Muscle layer of colon (tissue), 2 donors: Measurements from ENCODE around the gene ITGB5.

Source experiments
- H3K27ac ChIP-seq: one replicate; pipeline ENCODE4 v1.7.0; 2013; ENCODE audit warnings: low read depth, mild to moderate bottlenecking, low read length, moderate library complexity
- H3K27me3 ChIP-seq, 2 donors: one replicate each; pipeline ENCODE4 v1.7.0; 2013; ENCODE audit warnings: low read length in 2 of 2, mild to moderate bottlenecking in 2 of 2; ENCODE audit not compliant: insufficient read depth in 2 of 2, control insufficient read depth in 1 of 2
- H3K36me3 ChIP-seq: one replicate; pipeline ENCODE4 v1.7.0; 2013; ENCODE audit warnings: mild to moderate bottlenecking, low read length; ENCODE audit not compliant: insufficient read depth
- H3K4me1 ChIP-seq: one replicate; pipeline ENCODE4 v1.7.0; 2013; ENCODE audit warnings: mild to moderate bottlenecking, low read length; ENCODE audit not compliant: insufficient read depth
- H3K4me3 ChIP-seq, 2 donors: one replicate each; pipeline ENCODE4 v1.7.0; 2013; ENCODE audit warnings: low read length in 2 of 2, low read depth in 1 of 2, mild to moderate bottlenecking in 1 of 2, moderate library complexity in 1 of 2
- H3K9ac ChIP-seq: one replicate; pipeline ENCODE4 v1.7.0; 2013; ENCODE audit warnings: low read length
- H3K9me3 ChIP-seq: one replicate; pipeline ENCODE4 v1.7.0; 2013; ENCODE audit warnings: mild to moderate bottlenecking, low read length
- donor health status: abdominal sarcoma.
- donor health status: Adenocarcinoma of cecum.

ITGB5 gene

GRCh38 chr3:124853446-124853845 is 33.7 kb downstream of the ITGB5 start:
- no peaks in the 10 kb centered on the region for H3K27me3 ChIP-seq
- no peak overlapping the region for H3K27ac ChIP-seq
- H3K4me3 ChIP-seq, result no peak overlapping the region
- peaks cover 11% of the 10 kb centered on the region for H3K4me1 ChIP-seq
- H3K9me3 ChIP-seq, result no peaks in the 10 kb centered on the region
- peaks cover 3% of the 10 kb centered on the region for H3K36me3 ChIP-seq
- no peak overlapping the region for H3K9ac ChIP-seq

DNA sequence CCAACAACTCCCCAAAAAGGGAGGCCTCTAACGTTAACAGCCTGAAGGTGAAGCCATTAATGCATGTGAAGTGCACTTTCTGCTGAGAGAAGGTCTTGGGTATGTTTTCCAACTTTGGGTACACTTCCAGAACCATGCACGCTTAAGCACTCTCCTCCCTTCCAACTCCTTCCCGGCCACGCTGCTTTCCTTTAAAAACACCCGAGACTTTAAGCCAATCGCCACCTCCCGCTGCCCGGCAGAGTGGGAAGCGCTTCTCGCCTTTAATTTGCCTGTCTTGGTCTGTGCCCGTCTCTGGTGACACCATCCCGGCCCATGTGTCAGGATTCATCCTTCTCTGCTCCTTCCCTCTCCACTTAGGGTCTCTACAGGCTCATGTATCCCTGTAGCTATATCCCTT is 35.3 kb downstream of the ITGB5 start:
- H3K9me3 ChIP-seq, result no peaks in the 10 kb centered on the region
- H3K4me3 ChIP-seq, result no peak overlapping the region
- peaks cover 8% of the 10 kb centered on the region for H3K4me1 ChIP-seq
- no peak overlapping the region for H3K27ac ChIP-seq
- H3K27me3 ChIP-seq, result no peaks in the 10 kb centered on the region
- H3K9ac ChIP-seq, result no peak overlapping the region
- peaks cover 17% of the 10 kb centered on the region for H3K36me3 ChIP-seq

DNA sequence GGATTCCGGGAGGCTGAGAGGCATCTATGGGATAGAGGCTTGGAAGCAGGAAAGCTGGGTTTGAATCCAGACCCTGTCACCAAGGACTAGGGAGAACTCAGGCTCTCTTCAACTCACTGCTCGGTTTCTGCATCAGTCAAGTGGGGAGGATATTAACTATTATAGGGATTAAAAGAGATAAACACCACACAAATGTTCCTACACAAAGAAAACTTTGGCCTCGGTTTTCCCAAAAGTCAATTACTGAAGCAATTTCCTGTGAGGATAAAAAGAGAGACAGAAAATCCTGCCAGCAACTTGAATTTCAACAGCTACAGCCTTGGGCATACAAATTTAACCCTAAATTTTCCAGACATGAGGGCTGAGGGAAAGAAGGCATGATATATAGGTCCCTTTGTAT is 36.0 kb downstream of the ITGB5 start:
- Histone ChIP-seq H3K4me1 (peaks cover 8% of the 10 kb centered on the region), H3K4me3 (no peak overlapping the region), H3K27ac (no peak overlapping the region), H3K27me3 (no peaks in the 10 kb centered on the region), H3K9ac (no peak overlapping the region), H3K9me3 (no peaks in the 10 kb centered on the region), H3K36me3 (peaks cover 15% of the 10 kb centered on the region)

GRCh38 chr3:124850633-124851032 is 36.5 kb downstream of the ITGB5 start:
- H3K27me3 ChIP-seq, result no peaks in the 10 kb centered on the region
- H3K36me3 ChIP-seq, result peaks cover 14% of the 10 kb centered on the region
- H3K27ac ChIP-seq, result no peak overlapping the region
- H3K4me1 ChIP-seq, result peaks cover 14% of the 10 kb centered on the region
- H3K4me3 ChIP-seq, result no peak overlapping the region
- H3K9me3 ChIP-seq, result no peaks in the 10 kb centered on the region
- H3K9ac ChIP-seq, result no peak overlapping the region

DNA sequence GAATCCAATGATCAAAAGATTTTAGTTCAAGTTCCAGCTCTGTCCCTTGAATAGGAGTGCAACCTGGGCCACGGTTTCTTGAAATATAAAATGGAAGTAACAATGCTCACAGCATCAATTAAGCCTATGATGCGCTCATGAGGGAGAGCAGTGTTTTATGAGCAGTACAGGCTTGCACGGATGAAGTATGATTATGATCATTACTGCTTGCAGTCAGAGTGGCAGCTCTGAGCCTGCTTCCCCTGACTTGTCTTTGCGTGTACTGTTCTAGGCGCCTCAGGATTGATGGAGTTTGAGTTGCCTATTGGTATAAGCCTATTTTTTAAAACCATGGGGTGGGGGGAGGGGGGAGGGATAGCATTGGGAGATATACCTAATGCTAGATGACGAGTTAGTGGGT is 37.0 kb downstream of the ITGB5 start:
- Histone ChIP-seq H3K9ac (no peak overlapping the region), H3K27me3 (no peaks in the 10 kb centered on the region), H3K9me3 (no peaks in the 10 kb centered on the region), H3K4me3 (no peak overlapping the region), H3K4me1 (peaks cover 18% of the 10 kb centered on the region), H3K27ac (no peak overlapping the region), H3K36me3 (peaks cover 14% of the 10 kb centered on the region)

DNA sequence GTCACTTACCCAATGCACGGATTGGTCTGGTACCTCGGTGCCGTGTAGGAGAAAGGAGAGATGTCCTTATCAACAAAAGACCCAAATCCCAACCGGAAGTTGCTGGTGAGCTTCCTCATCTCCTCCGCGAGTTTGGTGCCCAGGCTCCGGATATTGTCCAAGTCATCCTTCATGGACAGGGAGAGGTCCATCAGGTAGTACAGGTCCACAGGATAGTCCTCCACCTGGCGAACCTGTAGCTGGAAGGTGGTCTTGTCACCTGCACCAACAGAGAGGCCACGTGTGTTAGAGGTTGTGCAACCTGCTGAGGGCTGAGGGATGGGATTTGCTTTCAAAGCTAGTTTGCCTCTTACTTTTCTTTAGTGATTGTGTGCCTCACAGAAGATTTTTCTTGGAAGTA is 38.9 kb downstream of the ITGB5 start:
- H3K4me1 ChIP-seq, result peaks cover 31% of the 10 kb centered on the region
- no peaks in the 10 kb centered on the region for H3K9me3 ChIP-seq
- no peak overlapping the region for H3K9ac ChIP-seq
- H3K27ac ChIP-seq, result no peak overlapping the region
- H3K27me3 ChIP-seq, result no peaks in the 10 kb centered on the region
- H3K4me3 ChIP-seq, result no peak overlapping the region
- peaks cover 14% of the 10 kb centered on the region for H3K36me3 ChIP-seq

GRCh38 chr3:124847863-124848262 is 39.3 kb downstream of the ITGB5 start:
- Histone ChIP-seq H3K9me3 (no peaks in the 10 kb centered on the region), H3K27ac (no peak overlapping the region), H3K4me1 (peaks cover 36% of the 10 kb centered on the region), H3K4me3 (no peak overlapping the region), H3K27me3 (no peaks in the 10 kb centered on the region), H3K9ac (no peak overlapping the region), H3K36me3 (peaks cover 14% of the 10 kb centered on the region)

- H3K27ac ChIP-seq, result no peak overlapping the region
- H3K9me3 ChIP-seq, result no peaks in the 10 kb centered on the region
- no peak overlapping the region for H3K4me3 ChIP-seq
- H3K27me3 ChIP-seq, result no peaks in the 10 kb centered on the region
- H3K9ac ChIP-seq, result no peak overlapping the region
- peaks cover 14% of the 10 kb centered on the region for H3K36me3 ChIP-seq
- H3K4me1 ChIP-seq, result peaks cover 38% of the 10 kb centered on the region
Observed at GRCh38 chr3:124847051-124847450, 40.1 kb downstream of the ITGB5 start.

GRCh38 chr3:124846189-124846588 is 41.0 kb downstream of the ITGB5 start:
- H3K27ac ChIP-seq, result no peak overlapping the region
- peaks cover 37% of the 10 kb centered on the region for H3K4me1 ChIP-seq
- H3K36me3 ChIP-seq, result peaks cover 20% of the 10 kb centered on the region

GRCh38 chr3:124845406-124845805 is 41.8 kb downstream of the ITGB5 start:
- Histone ChIP-seq H3K27me3 (no peaks in the 10 kb centered on the region), H3K4me1 (peaks cover 30% of the 10 kb centered on the region), H3K36me3 (peaks cover 24% of the 10 kb centered on the region), H3K27ac (peak overlapping the region; percentile 72), H3K4me3 (no peak overlapping the region), H3K9ac (no peak overlapping the region), H3K9me3 (no peaks in the 10 kb centered on the region)

More at GRCh38 chr3:124846189-124846588, 41.0 kb downstream of the ITGB5 start:
- H3K27me3 ChIP-seq, result no peaks in the 10 kb centered on the region
- no peak overlapping the region for H3K4me3 ChIP-seq
- H3K9ac ChIP-seq, result no peak overlapping the region
- H3K9me3 ChIP-seq, result no peaks in the 10 kb centered on the region

GRCh38 chr3:124843506-124844177 is 43.5 kb downstream of the ITGB5 start:
- no peaks in the 10 kb centered on the region for H3K27me3 ChIP-seq
- H3K9ac ChIP-seq, result no peak overlapping the region
- H3K4me1 ChIP-seq, result peaks cover 35% of the 10 kb centered on the region
- H3K36me3 ChIP-seq, result peaks cover 24% of the 10 kb centered on the region
- H3K4me3 ChIP-seq, result no peak overlapping the region
- H3K9me3 ChIP-seq, result no peaks in the 10 kb centered on the region
- H3K27ac ChIP-seq, result no peak overlapping the region

DNA sequence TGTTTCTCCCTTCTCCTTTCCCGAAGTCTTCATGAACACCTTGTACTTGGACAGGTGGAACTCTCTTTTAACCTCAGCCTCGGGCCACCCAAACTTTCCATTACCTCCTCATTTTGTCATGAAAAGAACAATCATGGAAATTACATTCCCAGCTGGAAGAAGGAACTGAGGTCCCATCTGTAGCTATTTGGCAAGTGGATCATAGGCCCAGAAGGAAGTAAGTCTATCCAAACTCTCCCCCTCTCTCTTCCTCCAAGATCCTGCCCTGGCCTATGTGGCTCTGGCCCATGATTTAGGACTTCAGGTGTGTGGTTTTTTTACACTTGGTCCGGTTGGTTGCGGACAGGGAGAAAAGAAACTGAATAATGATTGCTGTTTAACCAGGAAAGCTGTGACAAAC is 44.1 kb downstream of the ITGB5 start:
- Histone ChIP-seq H3K36me3 (peaks cover 20% of the 10 kb centered on the region), H3K27ac (no peak overlapping the region), H3K9ac (no peak overlapping the region), H3K27me3 (no peaks in the 10 kb centered on the region), H3K4me3 (no peak overlapping the region), H3K4me1 (peaks cover 39% of the 10 kb centered on the region), H3K9me3 (no peaks in the 10 kb centered on the region)
